Loucy (cell line): ENCODE measurements around the gene ABHD12.

Experiments
- H2AFZ ChIP-seq: fragments of 200-600 bp; sonication (generic); 2 replicates; pipeline ENCODE4 v1.6.0; 2016; ENCODE audit warnings: antibody characterized with exemption, mild to moderate bottlenecking, low read length, moderate library complexity
- H3F3A ChIP-seq: fragments of 200-600 bp; 2 replicates; pipeline ENCODE4 v1.6.0; 2016; ENCODE audit warnings: antibody characterized with exemption, low read depth, mild to moderate bottlenecking
- H3K27me3 ChIP-seq: fragments of 200-600 bp; sonication (generic); 2 replicates; pipeline ENCODE4 v1.6.1; 2014; ENCODE audit warnings: low read length, mild to moderate bottlenecking; ENCODE audit not compliant: insufficient read depth, poor library complexity, severe bottlenecking
- H3K36me3 ChIP-seq: fragments of 200-600 bp; sonication (generic); 2 replicates; pipeline ENCODE4 v1.6.1; 2016; ENCODE audit warnings: low read length; ENCODE audit not compliant: insufficient read depth
- H3K4me1 ChIP-seq: fragments of 200-600 bp; sonication (generic); 2 replicates; pipeline ENCODE4 v1.5.1; 2014; ENCODE audit warnings: low read length, mild to moderate bottlenecking; ENCODE audit not compliant: insufficient read depth, poor library complexity, severe bottlenecking
- H3K4me2 ChIP-seq: fragments of 200-600 bp; sonication (generic); 2 replicates; pipeline ENCODE4 v1.6.0; 2014; ENCODE audit warnings: antibody characterized with exemption, low read length, low read depth, mild to moderate bottlenecking; ENCODE audit not compliant: poor library complexity, severe bottlenecking
- H3K4me3 ChIP-seq: fragments of 200-600 bp; sonication (generic); 2 replicates; pipeline ENCODE4 v1.5.1; 2014; ENCODE audit warnings: low read length, mild to moderate bottlenecking, mixed read lengths; ENCODE audit not compliant: poor library complexity, severe bottlenecking
- H3K79me2 ChIP-seq: fragments of 200-600 bp; sonication (generic); 2 replicates; pipeline ENCODE4 v1.6.1; 2014; ENCODE audit warnings: low read length; ENCODE audit not compliant: insufficient read depth
- H3K9ac ChIP-seq: fragments of 200-600 bp; sonication (generic); 2 replicates; pipeline ENCODE4 v1.6.0; 2014; ENCODE audit warnings: mild to moderate bottlenecking, low read depth, low read length, moderate library complexity; ENCODE audit not compliant: poor library complexity, severe bottlenecking
- H3K9me2 ChIP-seq: fragments of 200-600 bp; sonication (generic); replicated peaks from 2 replicates; pipeline ENCODE4 v1.6.1; 2016; ENCODE audit warnings: low read depth, low read length, mixed read lengths
- H3K9me3 ChIP-seq: fragments of 200-600 bp; sonication (generic); 2 replicates; pipeline ENCODE4 v1.6.1; 2014; ENCODE audit warnings: mild to moderate bottlenecking, antibody characterized with exemption, low read length, low read depth; ENCODE audit not compliant: insufficient read depth
- H4K20me1 ChIP-seq: fragments of 200-600 bp; sonication (generic); 2 replicates; pipeline ENCODE4 v1.6.0; 2014; ENCODE audit warnings: antibody characterized with exemption, low read length, mild to moderate bottlenecking; ENCODE audit not compliant: insufficient read depth, poor library complexity, severe bottlenecking
- CTCF ChIP-seq: fragments of 200-600 bp; sonication (generic); conservative IDR thresholded peaks from 2 replicates; pipeline ENCODE4 v1.5.1; 2014; ENCODE audit warnings: mild to moderate bottlenecking, antibody characterized with exemption, low read length
- EZH2phosphoT487 ChIP-seq: fragments of 200-600 bp; IDR thresholded peaks from 2 replicates; pipeline ENCODE4 v1.6.1; 2018; ENCODE audit warnings: antibody characterized with exemption, mild to moderate bottlenecking, moderate library complexity, borderline replicate concordance

Gene ABHD12

GRCh38 chr20:25254986-25255680 is 135.5 kb downstream of the ABHD12 start:
- Histone ChIP-seq H3F3A (no peaks in the 10 kb centered on the region), H3K4me1 (peaks cover 61% of the 10 kb centered on the region)

GRCh38 chr20:25254571-25254970 is 136.1 kb downstream of the ABHD12 start:
- peaks cover 78% of the 10 kb centered on the region for H3K79me2 ChIP-seq
- peaks cover 64% of the 10 kb centered on the region for H3K4me1 ChIP-seq
- H3K27me3 ChIP-seq = no peaks in the 10 kb centered on the region
- no peak overlapping the region for H3K4me3 ChIP-seq
- no peaks in the 10 kb centered on the region for H3K9me2 ChIP-seq
- no peak for TF ChIP-seq EZH2phosphoT487
- TF ChIP-seq CTCF = no peak
- H4K20me1 ChIP-seq = peaks cover 35% of the 10 kb centered on the region
- peaks cover 5% of the 10 kb centered on the region; the same call in 1 of the 2 replicates for H3K36me3 ChIP-seq
- H3K4me2 ChIP-seq = no peak overlapping the region
- no peak overlapping the region for H2AFZ ChIP-seq
- no peak overlapping the region for H3K9ac ChIP-seq
- H3K9me3 ChIP-seq = no peaks in the 10 kb centered on the region
- no peaks in the 10 kb centered on the region for H3F3A ChIP-seq

More at GRCh38 chr20:25254986-25255680, 135.5 kb downstream of the ABHD12 start:
- peaks cover 11% of the 10 kb centered on the region; the same call in 1 of the 2 replicates for H3K36me3 ChIP-seq
- H3K27me3 ChIP-seq = no peaks in the 10 kb centered on the region
- peaks cover 33% of the 10 kb centered on the region for H4K20me1 ChIP-seq
- H3K9ac ChIP-seq = no peak overlapping the region
- H3K9me3 ChIP-seq = no peaks in the 10 kb centered on the region
- H3K4me2 ChIP-seq = no peak overlapping the region
- no peak overlapping the region for H3K4me3 ChIP-seq
- no peak overlapping the region for H2AFZ ChIP-seq
- no peak for TF ChIP-seq EZH2phosphoT487
- TF ChIP-seq CTCF = no peak
- no peaks in the 10 kb centered on the region for H3K9me2 ChIP-seq
- peaks cover 73% of the 10 kb centered on the region for H3K79me2 ChIP-seq

GRCh38 chr20:25253606-25254275 is 136.9 kb downstream of the ABHD12 start:
- no peaks in the 10 kb centered on the region for H3K27me3 ChIP-seq
- H3K36me3 ChIP-seq = no peaks in the 10 kb centered on the region
- H3F3A ChIP-seq = no peaks in the 10 kb centered on the region
- no peak overlapping the region for H3K4me3 ChIP-seq
- peaks cover 87% of the 10 kb centered on the region for H3K79me2 ChIP-seq
- peaks cover 41% of the 10 kb centered on the region for H4K20me1 ChIP-seq
- no peaks in the 10 kb centered on the region for H3K9me2 ChIP-seq
- no peak overlapping the region for H2AFZ ChIP-seq
- H3K4me1 ChIP-seq = peaks cover 64% of the 10 kb centered on the region
- no peak overlapping the region for H3K9ac ChIP-seq
- TF ChIP-seq CTCF (no peak), EZH2phosphoT487 (no peak)
- no peak overlapping the region for H3K4me2 ChIP-seq
- H3K9me3 ChIP-seq = no peaks in the 10 kb centered on the region
